HEK293 (cell line): ENCODE measurements around the gene RIN3.
"Not testable (repeated sequence)": the region's sequence is repeated elsewhere in the genome, so short reads cannot be mapped to it uniquely, and the experiment has no call there.

Experiments
- CTCF ChIA-PET: fragments of 350-600 bp; formaldehyde crosslinking; extraction: SDS; loops from one replicate; lab custom pipeline; 2021; ENCODE audit warnings: antibody characterized with exemption; lab: Yijun Ruan, JAX
- POLR2A ChIA-PET: fragments of 300-600 bp; formaldehyde crosslinking; extraction: SDS; loops from one replicate; lab custom pipeline; 2020; ENCODE audit warnings: antibody characterized with exemption, inconsistent platforms; lab: Yijun Ruan, JAX
- H3K27ac ChIP-seq: fragments of 200-500 bp; sonication (Bioruptor generic); 2 replicates; pipeline ENCODE4 v1.5.1; 2014; ENCODE audit warnings: low read depth, low read length, control low read depth, inconsistent platforms; ENCODE audit errors: extremely low read depth
- H3K36me3 ChIP-seq, 2 experiments: fragments of 200-500 bp in 1 of 2; sonication (Bioruptor generic) in 1 of 2; 1 replicate in 1 of 2; 2 replicates in 1 of 2; pipeline ENCODE4 v1.5.1; 2014 to 2017; ENCODE audit warnings: inconsistent platforms in 2 of 2, low read length in 2 of 2; ENCODE audit not compliant: control insufficient read depth in 2 of 2, insufficient read depth in 1 of 2
- H3K4me1 ChIP-seq: fragments of 200-500 bp; sonication (Bioruptor generic); 2 replicates; pipeline ENCODE4 v1.5.1; 2014; ENCODE audit warnings: mild to moderate bottlenecking, low read length, inconsistent platforms; ENCODE audit not compliant: control insufficient read depth, insufficient read depth
- H3K4me3 ChIP-seq: 2 replicates; pipeline ENCODE4 v1.5.1; 2011; ENCODE audit warnings: low read depth, mild to moderate bottlenecking, control low read depth, low read length, moderate library complexity
- H3K9me3 ChIP-seq: fragments of 200-500 bp; sonication (Bioruptor generic); 2 replicates; pipeline ENCODE4 v1.5.1; 2014; ENCODE audit warnings: low read depth, low read length, inconsistent platforms; ENCODE audit not compliant: control insufficient read depth, insufficient read depth
- BCL6B ChIP-seq: fragments of 450-650 bp; formaldehyde crosslinking; IDR thresholded peaks from 2 replicates; pipeline ENCODE4 v1.5.1; 2017; ENCODE audit warnings: missing biosample characterization, missing genetic modification characterization
- CTCF ChIP-seq: fragments of 450-650 bp; formaldehyde crosslinking; IDR thresholded peaks from 2 replicates; pipeline ENCODE4 v1.5.1; 2016; ENCODE audit warnings: missing biosample characterization, missing genetic modification characterization
- GFI1B ChIP-seq: fragments of 450-650 bp; formaldehyde crosslinking; IDR thresholded peaks from 2 replicates; pipeline ENCODE4 v1.5.1; 2016; ENCODE audit warnings: missing biosample characterization, missing genetic modification characterization
- MYNN ChIP-seq: fragments of 450-650 bp; formaldehyde crosslinking; IDR thresholded peaks from 2 replicates; pipeline ENCODE4 v1.5.1; 2016; ENCODE audit warnings: missing biosample characterization, missing genetic modification characterization, borderline replicate concordance
- MZF1 ChIP-seq: fragments of 450-650 bp; formaldehyde crosslinking; IDR thresholded peaks from 2 replicates; pipeline ENCODE4 v1.5.1; 2017; ENCODE audit warnings: missing biosample characterization, missing genetic modification characterization, borderline replicate concordance
- ZBTB17 ChIP-seq: fragments of 450-650 bp; formaldehyde crosslinking; IDR thresholded peaks from 2 replicates; pipeline ENCODE4 v1.5.1; 2016; ENCODE audit warnings: missing biosample characterization, missing genetic modification characterization
- ZEB2 ChIP-seq: fragments of 450-650 bp; formaldehyde crosslinking; IDR thresholded peaks from 2 replicates; pipeline ENCODE4 v1.5.1; 2016; ENCODE audit warnings: missing biosample characterization, missing genetic modification characterization
- ZFP37 ChIP-seq: fragments of 450-650 bp; formaldehyde crosslinking; IDR thresholded peaks from 2 replicates; pipeline ENCODE4 v1.5.1; 2016; ENCODE audit warnings: missing biosample characterization, missing genetic modification characterization
- ZNF132 ChIP-seq: fragments of 450-650 bp; formaldehyde crosslinking; IDR thresholded peaks from 2 replicates; pipeline ENCODE4 v1.5.1; 2017; ENCODE audit warnings: missing biosample characterization, missing genetic modification characterization, borderline replicate concordance
- ZNF133 ChIP-seq: fragments of 450-650 bp; formaldehyde crosslinking; IDR thresholded peaks from 2 replicates; pipeline ENCODE4 v1.5.1; 2016; ENCODE audit warnings: missing biosample characterization, missing genetic modification characterization
- ZNF140 ChIP-seq: fragments of 450-650 bp; formaldehyde crosslinking; IDR thresholded peaks from 2 replicates; pipeline ENCODE4 v1.5.1; 2016; ENCODE audit warnings: missing biosample characterization, missing genetic modification characterization
- ZNF18 ChIP-seq: fragments of 450-650 bp; formaldehyde crosslinking; IDR thresholded peaks from 2 replicates; pipeline ENCODE4 v1.5.1; 2016; ENCODE audit warnings: missing biosample characterization, missing genetic modification characterization
- ZNF239 ChIP-seq: fragments of 450-650 bp; formaldehyde crosslinking; IDR thresholded peaks from 2 replicates; pipeline ENCODE4 v1.5.1; 2016; ENCODE audit warnings: missing biosample characterization, missing genetic modification characterization
- ZNF366 ChIP-seq: fragments of 450-650 bp; formaldehyde crosslinking; conservative IDR thresholded peaks from 2 replicates; pipeline ENCODE4 v1.5.1; 2016; ENCODE audit warnings: missing biosample characterization, missing genetic modification characterization
- ZNF548 ChIP-seq: fragments of 450-650 bp; formaldehyde crosslinking; IDR thresholded peaks from 2 replicates; pipeline ENCODE4 v1.5.1; 2016; ENCODE audit warnings: missing biosample characterization, missing genetic modification characterization
- ZNF791 ChIP-seq: fragments of 450-650 bp; formaldehyde crosslinking; IDR thresholded peaks from 2 replicates; pipeline ENCODE4 v1.5.1; 2016; ENCODE audit warnings: missing biosample characterization, missing genetic modification characterization
- ZSCAN5A ChIP-seq: fragments of 450-650 bp; formaldehyde crosslinking; IDR thresholded peaks from 2 replicates; pipeline ENCODE4 v1.5.1; 2016; ENCODE audit warnings: missing biosample characterization, missing genetic modification characterization
- TF ChIP-seq, protein P1 (sequence below): fragments of 450-650 bp; formaldehyde crosslinking; IDR thresholded peaks from 2 replicates; pipeline ENCODE4 v1.5.1; 2016; ENCODE audit warnings: missing biosample characterization, missing genetic modification characterization

The RIN3 gene

DNA sequence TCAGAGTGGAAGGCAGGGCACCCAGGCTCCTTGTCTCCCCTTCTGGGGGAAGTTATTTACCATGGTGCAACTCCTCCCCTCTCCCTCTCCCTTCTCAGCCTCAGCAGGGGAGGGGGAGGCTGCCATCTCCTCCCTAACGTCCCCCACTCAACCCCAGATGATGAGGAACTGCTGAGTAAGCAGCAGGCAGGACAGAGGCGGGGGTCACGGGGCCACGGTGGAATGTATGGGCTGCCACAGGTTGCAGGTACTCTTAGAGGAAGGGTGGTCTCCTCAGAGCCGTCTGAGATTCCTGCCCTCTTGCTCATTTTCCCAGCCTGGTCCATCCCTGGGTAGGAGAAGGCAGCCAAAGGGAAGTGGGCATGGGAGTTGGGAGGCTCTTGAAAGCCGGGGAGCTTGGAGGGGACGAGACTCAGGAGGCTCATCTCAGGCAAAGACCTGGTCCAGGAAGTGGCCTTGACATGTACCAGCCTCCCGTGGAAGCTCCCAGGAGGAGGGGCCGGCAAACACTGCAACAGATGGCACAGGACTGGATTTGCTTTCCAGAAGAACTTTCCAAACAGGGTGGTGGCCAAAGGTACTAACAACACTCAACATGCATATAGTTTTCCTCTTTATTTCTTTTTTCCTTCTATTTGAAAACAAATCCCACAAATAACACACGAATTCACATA lies 19.0 kb downstream of the RIN3 start:
- no peaks in the 10 kb centered on the region for H3K9me3 ChIP-seq
- no peak for TF ChIP-seq GFI1B (tag by site-specific recombination)
- TF ChIP-seq ZNF132 (tag by site-specific recombination) = no peak
- no peak for TF ChIP-seq ZNF133 (tag by site-specific recombination)
- TF ChIP-seq MYNN (tag by site-specific recombination) = no peak
- no peak for TF ChIP-seq ZNF239
- TF ChIP-seq ZFP37 = no peak
- no peak for TF ChIP-seq CTCF (tag by site-specific recombination)
- no peak overlapping the region for H3K27ac ChIP-seq
- no peak overlapping the region for H3K4me3 ChIP-seq
- POLR2A ChIA-PET = no interaction called here
- H3K4me1 ChIP-seq = no peaks in the 10 kb centered on the region
- CTCF ChIA-PET = no interaction called here
- H3K36me3 ChIP-seq = no peaks in the 10 kb centered on the region

DNA sequence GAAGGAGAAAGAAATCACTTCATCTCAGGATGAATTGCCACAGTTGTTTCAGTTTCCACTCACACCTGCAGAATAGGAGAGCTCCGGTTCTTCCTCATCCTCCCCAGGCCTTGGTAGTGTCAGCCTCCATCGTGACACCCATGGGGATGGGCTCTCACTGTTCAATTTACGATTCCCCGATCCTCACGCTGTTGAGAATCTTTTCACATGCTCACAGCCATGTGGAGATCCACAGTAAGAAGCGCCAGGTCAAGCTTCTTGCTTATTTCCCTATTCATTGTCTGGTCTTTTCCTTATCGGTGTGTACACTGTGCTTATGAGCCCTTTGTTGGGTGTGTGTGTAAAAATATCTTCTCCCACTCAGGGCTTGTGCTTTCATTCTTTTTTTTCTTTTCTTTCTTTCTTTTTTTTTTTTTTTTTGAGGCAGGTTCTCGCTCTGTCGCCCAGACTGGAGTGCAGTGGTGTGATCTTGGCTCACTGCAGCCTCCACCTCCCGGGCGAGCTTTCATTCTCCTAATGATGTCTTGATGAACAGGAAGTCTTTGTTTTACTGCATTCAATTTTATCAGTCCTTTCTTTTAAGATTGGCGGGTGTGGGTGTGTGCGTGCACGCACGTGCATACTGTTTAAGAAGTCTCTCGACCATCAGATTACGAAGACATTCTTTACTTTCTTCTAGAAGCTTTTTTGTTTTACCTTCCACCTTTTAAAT lies 21.5 kb downstream of the RIN3 start:
- Histone ChIP-seq H3K4me1 (no peaks in the 10 kb centered on the region), H3K27ac (no peak overlapping the region), H3K4me3 (no peak overlapping the region), H3K9me3 (no peaks in the 10 kb centered on the region), H3K36me3 (no peaks in the 10 kb centered on the region)
- CTCF ChIA-PET = interaction anchor here (1.1 kb wide), 1 partner anchor 24 kb away, joined by 5 read pairs; no protein-coding TSS in a partner anchor
- TF ChIP-seq MZF1 (no peak), ZBTB17 (peak; percentile 40; the same call in 1 of the 2 replicates)
- POLR2A ChIA-PET = interaction anchor here (1.2 kb wide), 1 partner anchor 9 kb away, joined by 7 read pairs; no protein-coding TSS in a partner anchor

DNA sequence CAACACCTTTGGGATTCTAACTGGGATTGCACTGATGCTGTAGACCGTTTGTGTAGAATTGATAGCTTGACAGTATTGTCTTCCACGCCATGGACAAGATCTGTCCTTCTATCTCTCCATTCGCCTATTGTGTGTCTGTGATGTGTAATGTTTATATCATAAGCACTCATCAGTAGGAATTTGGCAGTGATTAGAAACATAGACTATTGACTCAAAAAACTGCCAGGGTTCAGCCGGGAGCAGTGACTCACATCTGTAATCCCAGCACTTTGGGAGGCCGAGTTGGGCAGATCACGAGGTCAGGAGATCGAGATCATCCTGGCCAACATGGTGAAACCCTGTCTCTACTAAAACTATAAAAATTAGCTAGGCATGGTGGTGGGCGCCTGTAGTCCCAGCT lies 22.6 kb downstream of the RIN3 start:
- POLR2A ChIA-PET, H3K4me1 ChIP-seq, H3K27ac ChIP-seq, H3K9me3 ChIP-seq, H3K4me3 ChIP-seq, H3K36me3 ChIP-seq: not testable (repeated sequence)
- CTCF ChIA-PET = interaction anchor here (0.6 kb wide), 1 partner anchor 10 kb away, joined by 4 read pairs; no protein-coding TSS in a partner anchor
- TF ChIP-seq ZNF366 (tag by site-specific recombination) = 0 out of 2 replicates have a peak, but pooled peaks have one; percentile 18

- Histone ChIP-seq H3K27ac (no peak overlapping the region), H3K36me3 (no peaks in the 10 kb centered on the region), H3K4me3 (no peak overlapping the region), H3K9me3 (no peaks in the 10 kb centered on the region), H3K4me1 (no peaks in the 10 kb centered on the region)
- ChIA-PET POLR2A (no interaction called here), CTCF (no interaction called here)
- TF ChIP-seq BCL6B (tag by site-specific recombination) (no peak), ZNF133 (tag by site-specific recombination) (no peak), ZNF791 (tag by site-specific recombination) (no peak), ZNF548 (tag by site-specific recombination) (no peak), MZF1 (no peak), ZEB2 (tag by site-specific recombination) (no peak), ZNF140 (tag by site-specific recombination) (no peak), ZSCAN5A (tag by site-specific recombination) (no peak), ZNF18 (tag by site-specific recombination) (no peak)
- TF ChIP-seq, protein P1, sequence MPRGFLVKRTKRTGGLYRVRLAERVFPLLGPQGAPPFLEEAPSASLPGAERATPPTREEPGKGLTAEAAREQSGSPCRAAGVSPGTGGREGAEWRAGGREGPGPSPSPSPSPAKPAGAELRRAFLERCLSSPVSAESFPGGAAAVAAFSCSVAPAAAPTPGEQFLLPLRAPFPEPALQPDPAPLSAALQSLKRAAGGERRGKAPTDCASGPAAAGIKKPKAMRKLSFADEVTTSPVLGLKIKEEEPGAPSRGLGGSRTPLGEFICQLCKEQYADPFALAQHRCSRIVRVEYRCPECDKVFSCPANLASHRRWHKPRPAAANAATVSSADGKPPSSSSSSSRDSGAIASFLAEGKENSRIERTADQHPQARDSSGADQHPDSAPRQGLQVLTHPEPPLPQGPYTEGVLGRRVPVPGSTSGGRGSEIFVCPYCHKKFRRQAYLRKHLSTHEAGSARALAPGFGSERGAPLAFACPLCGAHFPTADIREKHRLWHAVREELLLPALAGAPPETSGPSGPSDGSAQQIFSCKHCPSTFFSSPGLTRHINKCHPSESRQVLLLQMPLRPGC = no peak
Measured at GRCh38 chr14:92538412-92538985, 24.9 kb downstream of the RIN3 start.
